Measurements from ENCODE around the gene NUDT4B.
"Not testable (repeated sequence)": the region's sequence is repeated elsewhere in the genome, so short reads cannot be mapped to it uniquely, and the experiment has no call there.

The NUDT4B gene

GRCh38 chr1:148743200-148743599 is 5.4 kb upstream of the NUDT4B start:
- not testable (repeated sequence) for DNase-seq

GRCh38 chr1:148743726-148744720 is 4.6 kb upstream of the NUDT4B start:
- not testable (repeated sequence) for DNase-seq

GRCh38 chr1:148749335-148749681 is 734 bp downstream of the NUDT4B start:
- DNase-seq: not testable (repeated sequence)

- not testable (repeated sequence) for DNase-seq
These were observed 7.7 kb downstream of the NUDT4B start for GRCh38 chr1:148756231-148756630.

GRCh38 chr1:148757446-148757845 is 8.9 kb downstream of the NUDT4B start:
- not testable (repeated sequence) for DNase-seq

GRCh38 chr1:148758412-148758811 is 9.8 kb downstream of the NUDT4B start:
- DNase-seq: not testable (repeated sequence)

- not testable (repeated sequence) for DNase-seq
These were observed 10.4 kb downstream of the NUDT4B start for GRCh38 chr1:148758925-148759324.

GRCh38 chr1:148759749-148760148 is 11.2 kb downstream of the NUDT4B start:
- DNase-seq: not testable (repeated sequence)

GRCh38 chr1:148760206-148760605 is 11.6 kb downstream of the NUDT4B start:
- not testable (repeated sequence) for DNase-seq

GRCh38 chr1:148761360-148761759 is 12.8 kb downstream of the NUDT4B start:
- DNase-seq: not testable (repeated sequence)

- DNase-seq: not testable (repeated sequence)
These were observed 16.9 kb downstream of the NUDT4B start for GRCh38 chr1:148765238-148766019.

GRCh38 chr1:148768541-148768940 is 20.0 kb downstream of the NUDT4B start:
- not testable (repeated sequence) for DNase-seq

- not testable (repeated sequence) for DNase-seq
These were observed 20.9 kb downstream of the NUDT4B start for GRCh38 chr1:148769495-148769894.

GRCh38 chr1:148773690-148774089 is 25.1 kb downstream of the NUDT4B start:
- DNase-seq: not testable (repeated sequence)

- DNase-seq: not testable (repeated sequence)
These were observed 25.5 kb downstream of the NUDT4B start for GRCh38 chr1:148774102-148774501.

GRCh38 chr1:148775263-148775662 is 26.7 kb downstream of the NUDT4B start:
- not testable (repeated sequence) for DNase-seq

GRCh38 chr1:148777649-148778048 is 29.1 kb downstream of the NUDT4B start:
- not testable (repeated sequence) for DNase-seq

- DNase-seq: not testable (repeated sequence)
These were observed 31.8 kb downstream of the NUDT4B start for GRCh38 chr1:148780404-148780803.

- DNase-seq: not testable (repeated sequence)
These were observed 43.0 kb downstream of the NUDT4B start for GRCh38 chr1:148791543-148792099.

GRCh38 chr1:148793762-148794332 is 45.3 kb downstream of the NUDT4B start:
- DNase-seq: not testable (repeated sequence)
